GM12875 (cell line): ENCODE data around the gene LOXHD1.

Experiments
- H3K4me3 ChIP-seq: one replicate; pipeline ENCODE4 v1.5.1; 2011; ENCODE audit warnings: low read depth, low read length, control low read depth
- CTCF ChIP-seq: IDR thresholded peaks from 2 replicates; pipeline ENCODE4 v1.5.1; 2011; ENCODE audit warnings: low read depth, mild to moderate bottlenecking, control low read depth, inconsistent platforms, low read length, moderate library complexity, borderline replicate concordance; ENCODE audit not compliant: insufficient read depth

LOXHD1 gene

GRCh38 chr18:46434629-46435028 lies 222.4 kb downstream of the LOXHD1 start:
- TF ChIP-seq CTCF, result no peak
- H3K4me3 ChIP-seq, result no peak overlapping the region

- no peak for TF ChIP-seq CTCF
- H3K4me3 ChIP-seq, result no peak overlapping the region
These were observed 223.7 kb downstream of the LOXHD1 start for GRCh38 chr18:46433121-46433826.

- TF ChIP-seq CTCF, result no peak
- H3K4me3 ChIP-seq, result no peak overlapping the region
These were observed 225.4 kb downstream of the LOXHD1 start for GRCh38 chr18:46431522-46432171.

DNA sequence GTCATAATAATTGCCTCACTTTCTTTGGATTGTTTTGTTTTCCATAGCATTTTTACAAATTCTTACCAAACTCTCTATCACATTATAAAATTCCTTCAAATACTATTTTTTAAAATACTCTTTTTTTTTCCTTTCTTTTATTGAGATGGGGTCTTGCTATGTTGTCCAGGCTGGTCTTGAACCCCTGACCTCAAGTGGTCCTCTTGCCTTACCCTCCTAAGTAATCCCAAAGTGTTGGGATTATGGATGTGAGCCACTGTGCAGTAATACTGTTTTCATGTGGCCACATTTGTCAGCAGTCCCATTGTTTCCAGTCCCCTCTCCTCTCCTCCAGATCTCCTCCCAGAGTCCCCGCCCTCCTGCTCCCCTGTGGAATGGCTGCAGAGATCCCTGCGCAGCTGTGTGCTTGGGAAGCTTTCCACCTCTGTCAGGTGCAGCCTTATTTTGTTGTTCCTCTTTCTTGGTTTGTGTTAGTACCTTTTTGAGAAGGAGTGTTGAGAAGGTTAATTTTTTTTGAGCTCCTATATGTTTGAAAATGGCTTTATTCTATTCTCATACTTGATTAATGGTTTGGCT lies 227.3 kb downstream of the LOXHD1 start:
- TF ChIP-seq CTCF, result no peak

GRCh38 chr18:46429130-46429529 lies 227.9 kb downstream of the LOXHD1 start:
- H3K4me3 ChIP-seq, result no peak overlapping the region
- no peak for TF ChIP-seq CTCF

More for the DNA sequence above, 227.3 kb downstream of the LOXHD1 start:
- H3K4me3 ChIP-seq, result no peak overlapping the region

GRCh38 chr18:46428368-46428767 lies 228.7 kb downstream of the LOXHD1 start:
- H3K4me3 ChIP-seq, result no peak overlapping the region
- no peak for TF ChIP-seq CTCF
